ENCODE measurements around the gene PHLDA3.

GRCh38 chr1:201483373-201483949 is 14.5 kb upstream of the PHLDA3 start:
- no peak for TF ChIP-seq CTCF (IDR thresholded peaks at IDR 0.05; ENCODE audit: poor library complexity, severe bottlenecking)
- no peak for TF ChIP-seq TAF1 (IDR thresholded peaks at IDR 0.05; ENCODE audit: low read depth)
- TF ChIP-seq EP300 (conservative IDR thresholded peaks at IDR 0.05; ENCODE audit: poor library complexity, severe bottlenecking), result no peak
